ENCODE measurements around the gene TBXAS1.

GRCh38 chr7:139866047-139866837, 37.2 kb downstream of the TBXAS1 start:
- no peak for TF ChIP-seq CTCF (IDR thresholded peaks at IDR 0.05; ENCODE audit: low read depth, low read length, poor library complexity, severe bottlenecking)
- no peak for TF ChIP-seq EZH2phosphoT487 (IDR thresholded peaks at IDR 0.05; ENCODE audit: borderline replicate concordance, low read length)

Data from DOHH2 (cell line).